SU-DHL-6 (cell line): ENCODE measurements around the gene TEC.
"Not testable (repeated sequence)": the region's sequence is repeated elsewhere in the genome, so short reads cannot be mapped to it uniquely, and the experiment has no call there.

Experiments
- H2AFZ ChIP-seq: fragments of 200-600 bp; sonication (generic); 2 replicates; pipeline ENCODE4 v1.6.1; 2014; ENCODE audit warnings: low read depth, mild to moderate bottlenecking, moderate library complexity, mixed read lengths, antibody characterized with exemption, low read length; ENCODE audit not compliant: severe bottlenecking
- H3F3A ChIP-seq: fragments of 200-600 bp; shearing (Covaris generic); 2 replicates; pipeline ENCODE4 v1.6.0; 2016; ENCODE audit warnings: antibody characterized with exemption, mild to moderate bottlenecking; ENCODE audit not compliant: insufficient read depth
- H3K27ac ChIP-seq: fragments of 200-600 bp; sonication (generic); 2 replicates; pipeline ENCODE4 v1.5.1; 2016; ENCODE audit warnings: low read depth, mild to moderate bottlenecking, low read length, moderate library complexity, mixed read lengths
- H3K27me3 ChIP-seq: fragments of 200-600 bp; sonication (generic), shearing (Covaris generic); 2 replicates; pipeline ENCODE4 v1.6.0; 2014; ENCODE audit warnings: mild to moderate bottlenecking, low read length
- H3K36me3 ChIP-seq: fragments of 200-600 bp; sonication (generic); 2 replicates; pipeline ENCODE4 v1.6.1; 2014; ENCODE audit warnings: mild to moderate bottlenecking, low read length, mixed read lengths
- H3K4me2 ChIP-seq: fragments of 300-600, 200-600 bp; shearing (Covaris generic), sonication (generic); 2 replicates; pipeline ENCODE4 v1.6.0; 2014; ENCODE audit warnings: low read length, low read depth, mild to moderate bottlenecking; ENCODE audit not compliant: poor library complexity, severe bottlenecking
- H3K4me3 ChIP-seq: fragments of 200-600 bp; sonication (generic); 2 replicates; pipeline ENCODE4 v1.5.1; 2014; ENCODE audit warnings: antibody characterized with exemption, low read length, mild to moderate bottlenecking, mixed read lengths; ENCODE audit not compliant: insufficient read depth, poor library complexity, severe bottlenecking
- H3K79me2 ChIP-seq: fragments of 200-600 bp; sonication (generic); 2 replicates; pipeline ENCODE4 v1.6.1; 2014; ENCODE audit warnings: mild to moderate bottlenecking, low read length, moderate library complexity; ENCODE audit not compliant: insufficient read depth
- H3K9ac ChIP-seq: fragments of 200-600 bp; sonication (generic); 2 replicates; pipeline ENCODE4 v1.7.0; 2014; ENCODE audit warnings: mild to moderate bottlenecking, low read length
- H3K9me2 ChIP-seq: fragments of 200-600 bp; sonication (generic); replicated peaks from 2 replicates; pipeline ENCODE4 v1.6.1; 2014; ENCODE audit warnings: low read length; ENCODE audit not compliant: insufficient read depth
- H3K9me3 ChIP-seq: fragments of 200-600 bp; sonication (generic); 2 replicates; pipeline ENCODE4 v1.6.1; 2014; ENCODE audit warnings: low read length, mixed read lengths; ENCODE audit not compliant: insufficient read depth
- H4K20me1 ChIP-seq: fragments of 200-600 bp; sonication (generic); 2 replicates; pipeline ENCODE4 v1.6.1; 2014; ENCODE audit warnings: low read depth, mild to moderate bottlenecking, antibody characterized with exemption, low read length, moderate library complexity, mixed read lengths
- CTCF ChIP-seq: fragments of 200-600 bp; sonication (generic); IDR thresholded peaks from one replicate; pipeline ENCODE4 v1.5.1; 2017; ENCODE audit warnings: antibody characterized with exemption, mild to moderate bottlenecking, low read length, moderate library complexity; ENCODE audit not compliant: insufficient read depth, poor library complexity, severe bottlenecking
- EZH2phosphoT487 ChIP-seq: fragments of 200-600 bp; sonication (generic), shearing (Covaris generic); conservative IDR thresholded peaks from 2 replicates; pipeline ENCODE4 v1.6.1; 2018; ENCODE audit warnings: mild to moderate bottlenecking, antibody characterized with exemption, low read length, moderate library complexity, mixed read lengths

Gene TEC

GRCh38 chr4:48224606-48225005 lies 45.0 kb downstream of the TEC start:
- TF ChIP-seq CTCF (no peak), EZH2phosphoT487 (no peak)
- Histone ChIP-seq H3K4me3 (no peak overlapping the region), H3K9ac (no peak overlapping the region), H3K9me3 (no peaks in the 10 kb centered on the region), H3K9me2 (no peaks in the 10 kb centered on the region), H2AFZ (no peak overlapping the region), H3F3A (no peaks in the 10 kb centered on the region), H4K20me1 (no peaks in the 10 kb centered on the region), H3K27ac (no peak overlapping the region), H3K4me2 (no peak overlapping the region), H3K27me3 (no peaks in the 10 kb centered on the region), H3K79me2 (peaks cover 94% of the 10 kb centered on the region), H3K36me3 (peaks cover 16% of the 10 kb centered on the region)

DNA sequence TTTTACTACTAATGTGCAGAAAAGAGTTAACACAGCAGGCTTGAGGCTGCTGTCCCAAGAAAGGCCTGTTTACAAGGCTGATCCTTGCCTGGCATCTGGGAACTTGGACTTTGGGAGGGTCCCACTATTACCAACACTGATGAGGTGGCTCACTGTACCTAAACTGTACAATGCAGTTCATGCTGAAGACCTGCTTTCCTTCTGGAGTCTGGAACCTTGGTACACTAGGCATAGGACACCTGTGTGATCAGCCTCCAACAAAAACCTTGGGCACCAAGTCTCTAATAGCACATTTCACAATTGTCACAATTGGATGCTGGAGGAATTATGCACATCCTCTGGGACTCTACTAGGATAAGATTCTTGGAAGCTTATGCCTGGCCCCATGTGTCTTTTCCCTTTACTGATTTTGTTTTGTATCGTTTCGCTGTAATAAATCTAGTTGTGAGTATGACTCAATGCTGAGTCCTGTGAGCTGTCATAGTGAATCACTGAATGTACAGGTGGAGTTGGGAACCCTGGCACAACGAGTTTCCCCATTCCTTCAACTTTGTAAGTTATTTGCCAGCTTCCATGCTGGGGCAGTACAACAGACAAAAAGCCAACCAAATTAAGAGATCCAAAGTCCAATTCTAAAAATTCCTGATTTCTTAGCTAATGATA lies 45.9 kb downstream of the TEC start:
- Histone ChIP-seq H3K27ac (no peak overlapping the region), H4K20me1 (no peaks in the 10 kb centered on the region), H3K27me3 (no peaks in the 10 kb centered on the region), H3F3A (no peaks in the 10 kb centered on the region), H3K4me2 (no peak overlapping the region), H3K9me2 (no peaks in the 10 kb centered on the region), H3K79me2 (peaks cover 89% of the 10 kb centered on the region), H3K36me3 (peaks cover 16% of the 10 kb centered on the region), H3K9ac (no peak overlapping the region), H3K9me3 (no peaks in the 10 kb centered on the region), H2AFZ (no peak overlapping the region), H3K4me3 (no peak overlapping the region)
- TF ChIP-seq EZH2phosphoT487: no peak
- no peak for TF ChIP-seq CTCF

DNA sequence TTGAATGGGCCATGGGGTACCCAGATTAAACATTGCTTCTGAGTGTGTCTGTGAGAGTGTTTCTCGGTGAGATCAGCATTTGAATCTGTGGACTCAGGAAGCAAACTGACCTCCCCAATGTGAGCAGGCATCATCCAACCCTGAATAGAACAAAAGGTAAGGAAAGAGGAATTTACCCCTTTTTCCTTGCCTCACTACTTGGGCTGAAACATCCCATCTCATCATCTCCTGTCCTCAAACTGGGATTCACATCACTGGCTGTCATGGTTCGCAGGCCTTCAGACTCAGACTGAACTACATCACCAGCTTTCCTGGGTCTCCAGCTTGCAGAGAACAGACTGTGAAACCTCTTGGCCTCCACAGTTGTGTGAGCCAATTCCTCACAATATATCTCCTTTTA lies 47.1 kb downstream of the TEC start:
- H3K4me3 ChIP-seq: no peak overlapping the region

GRCh38 chr4:48219430-48219829 lies 50.2 kb downstream of the TEC start:
- H3K79me2 ChIP-seq: peaks cover 92% of the 10 kb centered on the region
- H3K9me3 ChIP-seq, H3K27ac ChIP-seq: not testable (repeated sequence)

More for the DNA sequence above, 47.1 kb downstream of the TEC start:
- no peak overlapping the region for H3K27ac ChIP-seq
- no peak overlapping the region for H3K4me2 ChIP-seq
- H3K9me3 ChIP-seq: no peaks in the 10 kb centered on the region
- H3F3A ChIP-seq: no peaks in the 10 kb centered on the region
- no peak overlapping the region for H2AFZ ChIP-seq
- TF ChIP-seq CTCF (no peak), EZH2phosphoT487 (no peak)
- peaks cover 12% of the 10 kb centered on the region for H3K36me3 ChIP-seq
- H3K9me2 ChIP-seq: no peaks in the 10 kb centered on the region
- H3K9ac ChIP-seq: no peak overlapping the region
- H4K20me1 ChIP-seq: no peaks in the 10 kb centered on the region
- peaks cover 89% of the 10 kb centered on the region for H3K79me2 ChIP-seq
- no peaks in the 10 kb centered on the region for H3K27me3 ChIP-seq

More at GRCh38 chr4:48219430-48219829, 50.2 kb downstream of the TEC start:
- H3K4me2 ChIP-seq, H3K36me3 ChIP-seq, H3K9me2 ChIP-seq, H4K20me1 ChIP-seq, H3K4me3 ChIP-seq, H3K27me3 ChIP-seq, H2AFZ ChIP-seq, H3K9ac ChIP-seq: not testable (repeated sequence)
- H3F3A ChIP-seq: peaks cover 16% of the 10 kb centered on the region
